ENCODE results near the gene EIF3F. TPM values are rescaled to one million over a fixed set of nuclear protein-coding genes. Genes with fewer than 3 reads are reported as not detected.

The EIF3F gene
- total RNA-seq, 1 experiment from 2014 or later, result 437 TPM

GRCh38 chr11:8039530-8040260 lies 52.6 kb downstream of the EIF3F start:
- DNase-seq (ENCODE audit: low spot score), result no peak

DNA sequence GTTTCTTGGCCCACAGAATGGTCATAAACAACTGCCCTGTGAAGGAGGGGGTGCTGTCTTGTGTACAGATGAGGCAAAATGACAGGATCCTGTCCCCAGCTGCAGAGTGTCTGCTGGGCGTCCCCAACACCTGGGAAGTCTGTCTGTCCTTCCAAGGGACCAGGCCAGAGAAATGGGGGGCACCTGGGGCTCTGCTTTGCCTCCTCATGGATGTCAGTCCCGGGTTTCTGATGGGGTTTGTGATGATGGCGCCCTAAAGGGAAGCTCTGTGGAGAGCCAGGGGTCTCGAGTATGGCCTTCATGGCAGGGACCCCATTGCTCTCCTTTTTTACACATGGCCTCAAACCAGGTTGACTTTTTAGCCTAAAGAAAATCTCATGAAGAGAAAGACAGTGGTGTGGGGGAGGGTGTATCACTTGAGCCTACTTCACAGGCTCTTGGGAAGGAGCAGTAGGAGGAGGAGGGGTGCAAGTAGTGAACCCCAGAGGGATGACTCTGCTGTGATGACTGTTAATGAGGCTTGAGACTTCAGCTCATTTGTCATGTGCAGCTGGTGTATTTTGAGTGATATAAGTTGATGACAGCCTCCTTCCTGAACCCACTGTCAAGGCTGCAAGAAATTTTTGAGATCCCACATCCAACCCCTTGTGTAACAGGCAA lies 53.3 kb downstream of the EIF3F start:
- no peak for DNase-seq (ENCODE audit: low spot score)

DNA sequence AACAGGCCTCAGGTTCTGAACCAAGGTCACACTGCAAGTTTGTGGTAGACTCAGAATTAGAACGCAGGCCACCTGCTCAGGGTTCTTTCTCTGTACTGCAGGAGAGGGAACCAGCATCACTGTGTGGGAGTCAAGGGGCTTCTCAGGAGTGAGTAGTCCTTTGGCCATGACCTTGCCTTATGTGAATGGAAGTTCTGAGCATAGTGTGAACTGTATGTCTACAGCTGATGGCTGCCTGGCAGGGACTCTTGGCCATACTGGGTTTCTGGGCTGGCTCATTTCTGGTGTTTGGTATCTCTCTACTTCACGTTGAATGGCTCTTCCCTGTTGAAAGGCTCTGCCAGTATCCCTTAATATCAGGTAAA lies 53.8 kb downstream of the EIF3F start:
- no peak for DNase-seq (ENCODE audit: low spot score)

DNA sequence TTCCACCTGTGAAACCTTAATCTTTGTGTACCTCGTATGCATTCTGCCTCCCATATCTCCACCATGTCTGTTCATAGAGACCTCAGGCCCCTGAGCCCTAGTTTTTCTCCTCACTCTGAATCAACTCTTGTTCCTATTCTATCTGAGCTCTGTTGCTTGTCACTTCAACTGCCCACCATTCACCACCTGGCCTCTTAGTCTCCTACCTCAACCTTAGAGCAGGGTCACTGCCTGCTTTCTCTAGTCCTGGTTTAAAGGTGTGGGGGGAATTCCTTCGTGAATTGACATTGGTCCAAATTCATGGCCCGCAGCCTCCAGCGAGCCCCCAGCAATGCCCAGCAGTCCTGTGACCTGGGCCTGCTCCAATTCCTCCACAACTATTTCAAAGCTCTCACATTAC lies 54.4 kb downstream of the EIF3F start:
- DNase-seq (ENCODE audit: low spot score), result no peak

DNA sequence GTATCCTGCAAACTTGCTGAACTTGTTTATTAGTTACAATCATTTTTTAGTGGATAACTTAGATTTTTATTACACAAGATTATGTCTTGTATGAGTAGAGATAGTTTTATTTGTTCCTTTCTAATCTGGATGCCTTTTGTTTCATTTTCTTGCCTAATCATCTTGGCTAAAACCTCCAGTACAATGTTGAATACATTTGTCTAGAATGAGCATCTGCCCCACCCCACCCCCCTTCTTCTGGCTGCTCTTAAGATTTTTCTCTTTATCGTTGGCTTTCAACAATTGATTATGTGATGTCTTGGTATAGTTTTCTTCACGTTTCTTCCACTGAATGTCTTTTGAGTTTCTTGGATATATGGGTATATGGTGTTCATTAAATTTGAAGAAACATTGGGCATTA lies 56.6 kb downstream of the EIF3F start:
- no peak for DNase-seq (ENCODE audit: low spot score)

DNA sequence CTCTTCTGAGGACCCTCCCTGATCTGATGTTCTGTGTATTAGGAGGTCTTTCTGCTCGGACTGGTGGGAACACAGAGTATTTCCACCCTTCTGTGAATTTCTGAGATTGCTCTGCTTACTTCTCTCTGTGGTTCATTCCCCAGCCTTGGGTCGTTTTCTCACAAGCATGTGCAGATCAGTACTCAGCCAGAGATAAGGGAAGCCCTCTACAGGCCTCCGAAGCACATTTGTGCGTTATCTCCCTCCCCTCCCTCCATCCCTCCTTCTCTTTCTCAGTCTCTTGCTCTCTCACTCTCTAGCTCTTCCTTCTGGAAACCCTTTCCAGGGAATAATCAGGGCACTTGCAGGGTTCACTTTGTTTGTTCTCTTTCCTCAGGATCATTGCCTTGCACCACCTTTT lies 58.7 kb downstream of the EIF3F start:
- DNase-seq (ENCODE audit: low spot score), result no peak

- DNase-seq (ENCODE audit: low spot score), result no peak
Observed at GRCh38 chr11:8047382-8047781, 60.2 kb downstream of the EIF3F start.

GRCh38 chr11:8049084-8049483 lies 61.9 kb downstream of the EIF3F start:
- DNase-seq (ENCODE audit: low spot score), result no peak

Other genes with a start within 250 kb of the EIF3F start
- not detected in 2 replicates for gene OR5P2, start 190.4 kb upstream of the EIF3F start, total RNA-seq (2014; rRNA removed; shearing (Covaris generic))
- gene OR5P3, start 156.5 kb upstream of the EIF3F start, total RNA-seq (2014; rRNA removed; shearing (Covaris generic)), result not detected in 2 replicates
- not detected in 2 replicates for gene OR10A6, start 56.1 kb upstream of the EIF3F start, total RNA-seq (2014; rRNA removed; shearing (Covaris generic))
- gene OR10A3, start 45.6 kb upstream of the EIF3F start, total RNA-seq (2014; rRNA removed; shearing (Covaris generic)), result not detected in 2 replicates
- gene NLRP10, start 21.9 kb upstream of the EIF3F start, total RNA-seq (2014; rRNA removed; shearing (Covaris generic)), result not detected in 2 replicates
- 7.5 and 7.8 TPM in 2 replicates for gene TUB, start 93.9 kb downstream of the EIF3F start, total RNA-seq (2014; rRNA removed; shearing (Covaris generic))
- gene RIC3, start 181.7 kb downstream of the EIF3F start, total RNA-seq (2014; rRNA removed; shearing (Covaris generic)), result 0.80 and 1.1 TPM in 2 replicates